ENCODE measurements around the gene TXNDC2.

DNA sequence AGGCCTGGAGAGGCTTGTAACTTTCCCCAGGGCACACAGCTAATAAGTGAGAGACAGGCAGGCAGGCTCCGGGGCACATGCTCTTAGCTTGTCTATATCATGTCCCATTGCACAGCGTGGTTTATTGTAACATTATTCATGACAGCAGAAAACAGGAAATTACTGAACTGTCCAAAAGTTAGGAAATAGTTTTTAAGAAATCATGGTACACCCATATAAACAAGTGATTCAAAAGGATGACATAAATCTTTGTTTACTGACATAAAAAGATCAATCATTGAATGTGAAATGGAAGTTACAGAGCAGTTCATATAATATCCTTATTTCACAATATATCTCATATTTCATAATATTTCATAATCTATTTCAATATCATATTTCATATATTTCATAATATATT lies 34.3 kb upstream of the TXNDC2 start:
- TF ChIP-seq, protein P1, sequence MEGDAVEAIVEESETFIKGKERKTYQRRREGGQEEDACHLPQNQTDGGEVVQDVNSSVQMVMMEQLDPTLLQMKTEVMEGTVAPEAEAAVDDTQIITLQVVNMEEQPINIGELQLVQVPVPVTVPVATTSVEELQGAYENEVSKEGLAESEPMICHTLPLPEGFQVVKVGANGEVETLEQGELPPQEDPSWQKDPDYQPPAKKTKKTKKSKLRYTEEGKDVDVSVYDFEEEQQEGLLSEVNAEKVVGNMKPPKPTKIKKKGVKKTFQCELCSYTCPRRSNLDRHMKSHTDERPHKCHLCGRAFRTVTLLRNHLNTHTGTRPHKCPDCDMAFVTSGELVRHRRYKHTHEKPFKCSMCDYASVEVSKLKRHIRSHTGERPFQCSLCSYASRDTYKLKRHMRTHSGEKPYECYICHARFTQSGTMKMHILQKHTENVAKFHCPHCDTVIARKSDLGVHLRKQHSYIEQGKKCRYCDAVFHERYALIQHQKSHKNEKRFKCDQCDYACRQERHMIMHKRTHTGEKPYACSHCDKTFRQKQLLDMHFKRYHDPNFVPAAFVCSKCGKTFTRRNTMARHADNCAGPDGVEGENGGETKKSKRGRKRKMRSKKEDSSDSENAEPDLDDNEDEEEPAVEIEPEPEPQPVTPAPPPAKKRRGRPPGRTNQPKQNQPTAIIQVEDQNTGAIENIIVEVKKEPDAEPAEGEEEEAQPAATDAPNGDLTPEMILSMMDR (IDR thresholded peaks at IDR 0.05 in 2 of 3, conservative IDR thresholded peaks at IDR 0.05 in 1 of 3; ENCODE audit: control insufficient read depth in 2 of 3, extremely low read depth in 1 of 3, insufficient read depth in 1 of 3, low read depth in 3 of 3, low read length in 3 of 3) = no peak
- TF ChIP-seq EP300 (IDR thresholded peaks at IDR 0.05; ENCODE audit: borderline replicate concordance in 1 of 2, control insufficient read depth in 1 of 2, low read depth in 2 of 2, low read length in 2 of 2) (no peak), DPF2 (IDR thresholded peaks at IDR 0.05) (no peak), REST (IDR thresholded peaks at IDR 0.05; ENCODE audit: low read depth, low read length) (no peak), GABPA (IDR thresholded peaks at IDR 0.05; ENCODE audit: low read depth) (no peak), BHLHE40 (IDR thresholded peaks at IDR 0.05; ENCODE audit: borderline replicate concordance in 1 of 2, low read depth in 2 of 2, low read length in 1 of 2) (no peak), NR2C2 (IDR thresholded peaks at IDR 0.05; ENCODE audit: borderline replicate concordance, control insufficient read depth, insufficient read length, low read depth) (no peak), EGR1 (IDR thresholded peaks at IDR 0.05; ENCODE audit: borderline replicate concordance in 1 of 2, low read depth in 2 of 2, low read length in 2 of 2) (no peak), CEBPZ (IDR thresholded peaks at IDR 0.05; ENCODE audit: low read depth, low read length) (no peak), POLR2AphosphoS2 (IDR thresholded peaks at IDR 0.05; ENCODE audit: low read depth, low read length) (no peak), ZNF274 (IDR thresholded peaks at IDR 0.05; ENCODE audit: insufficient read depth, insufficient read length) (no peak), USF1 (IDR thresholded peaks at IDR 0.05; ENCODE audit: borderline replicate concordance, extremely low read length, insufficient read depth, low read depth, low read length) (no peak)
